ENCODE data around the gene ALKBH7.

The ALKBH7 gene

DNA sequence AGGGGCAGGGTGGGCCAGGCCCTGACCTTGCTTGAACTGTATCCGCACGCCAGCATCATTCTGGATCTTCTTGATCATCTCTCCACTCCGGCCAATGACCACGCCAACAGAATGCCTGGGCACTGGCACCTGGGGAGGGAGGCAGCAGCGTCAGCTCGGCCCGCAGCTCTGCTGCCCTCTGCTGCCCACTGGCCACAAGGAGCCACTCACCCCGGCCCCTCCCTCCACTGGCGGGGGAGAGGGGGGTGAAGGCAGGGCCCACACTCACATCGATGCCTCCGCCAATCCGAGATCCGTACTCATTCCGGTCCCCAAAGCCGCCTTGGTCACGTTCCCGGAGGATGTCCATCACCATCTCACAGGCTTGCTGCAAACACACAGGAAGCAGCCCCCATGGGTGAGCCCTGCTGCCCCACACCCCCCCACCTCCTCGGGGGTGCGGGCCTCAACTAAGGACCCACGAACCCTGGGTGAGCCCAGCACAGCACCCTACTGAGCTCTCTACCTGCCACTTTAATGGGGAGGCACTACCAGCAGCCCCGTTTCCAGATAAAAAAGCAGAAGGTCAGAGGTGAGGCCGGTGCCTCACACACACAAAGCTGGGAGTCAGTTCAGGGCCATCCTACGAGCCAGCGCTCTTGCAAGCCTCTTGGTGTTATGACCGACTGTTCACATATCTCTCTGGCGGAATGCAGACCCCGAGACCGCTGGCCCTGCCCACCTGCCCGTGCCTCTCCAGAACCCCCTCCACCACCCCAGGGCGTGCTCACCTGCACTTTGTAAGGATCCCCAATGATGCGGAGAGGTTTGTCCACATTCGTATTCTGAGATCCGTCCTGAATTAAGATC lies 45.3 kb downstream of the ALKBH7 start:
- DNase-seq, result no peak
- in situ Hi-C loops (cut with MboI; ENCODE audit: low pct_unique_long_range_greater_than_20kb, low sequenced_read_pairs), result no loop called here

DNA sequence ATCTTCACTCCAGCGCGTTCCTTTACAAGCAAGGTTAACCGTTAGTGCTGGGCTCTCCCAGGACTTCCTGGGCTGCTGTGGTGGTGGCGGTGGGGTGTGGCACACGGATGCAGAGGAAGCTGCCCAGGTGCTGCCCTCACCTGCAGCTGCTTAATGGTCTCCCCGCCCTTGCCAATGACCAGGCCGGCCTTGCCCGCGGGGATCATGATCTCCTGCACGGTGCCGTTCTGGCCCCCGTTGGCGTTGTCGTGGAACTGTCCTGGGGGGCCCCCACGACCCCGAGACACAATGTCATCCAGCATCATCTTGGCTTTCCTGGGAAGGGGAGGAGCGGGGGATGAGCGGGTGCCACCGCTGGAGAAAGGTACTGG lies 46.0 kb downstream of the ALKBH7 start:
- DNase-seq, result no peak

DNA sequence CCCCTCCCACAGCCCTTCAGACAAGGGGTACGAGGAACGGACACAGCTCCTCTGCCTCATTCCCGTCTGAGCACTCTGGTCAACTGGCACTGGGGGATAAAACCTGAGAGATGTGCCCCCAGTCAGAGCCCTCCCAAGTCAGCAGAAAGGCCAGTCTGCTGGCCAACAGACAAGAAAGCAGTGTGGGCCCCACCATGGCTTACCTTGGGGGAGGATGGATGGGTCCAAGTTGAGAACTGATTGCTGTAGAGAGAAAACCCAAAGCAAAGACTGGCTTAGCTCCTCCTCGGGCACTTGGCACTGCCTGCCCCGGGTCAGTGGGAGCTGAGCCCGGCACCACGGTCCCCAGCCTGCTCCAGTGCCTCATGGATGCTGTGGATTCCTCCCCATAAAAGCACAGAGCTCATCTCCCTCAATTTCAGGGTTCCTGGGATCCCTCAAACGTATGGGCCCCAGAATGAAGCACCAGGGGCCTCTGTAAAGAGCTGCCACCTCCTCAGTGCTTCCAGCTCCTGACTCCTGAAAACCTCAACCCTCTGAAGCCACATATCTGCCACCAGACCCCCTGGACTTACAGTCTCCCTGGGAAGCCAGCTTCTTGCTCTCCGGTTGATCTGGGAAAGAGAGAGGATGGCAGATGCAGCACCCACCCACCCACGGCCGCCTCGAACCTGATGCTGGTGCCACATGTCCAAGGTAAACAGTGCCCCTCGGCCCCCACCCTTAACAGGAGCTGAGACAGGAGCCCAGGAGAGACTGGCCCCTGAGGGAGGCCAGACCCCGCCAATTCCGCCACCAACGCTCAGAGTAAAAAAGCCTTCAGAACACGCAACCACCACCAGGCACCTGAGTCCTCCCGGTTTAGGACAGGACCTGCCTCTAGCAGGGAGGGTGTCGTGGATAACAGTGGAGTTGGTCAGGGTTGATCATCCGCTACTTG lies 48.8 kb downstream of the ALKBH7 start:
- DNase-seq, result no peak
- in situ Hi-C loops (cut with MboI; ENCODE audit: low pct_unique_long_range_greater_than_20kb, low sequenced_read_pairs), result no loop called here

More for the DNA sequence above, 46.0 kb downstream of the ALKBH7 start:
- in situ Hi-C loops (cut with MboI; ENCODE audit: low pct_unique_long_range_greater_than_20kb, low sequenced_read_pairs), result no loop called here

DNA sequence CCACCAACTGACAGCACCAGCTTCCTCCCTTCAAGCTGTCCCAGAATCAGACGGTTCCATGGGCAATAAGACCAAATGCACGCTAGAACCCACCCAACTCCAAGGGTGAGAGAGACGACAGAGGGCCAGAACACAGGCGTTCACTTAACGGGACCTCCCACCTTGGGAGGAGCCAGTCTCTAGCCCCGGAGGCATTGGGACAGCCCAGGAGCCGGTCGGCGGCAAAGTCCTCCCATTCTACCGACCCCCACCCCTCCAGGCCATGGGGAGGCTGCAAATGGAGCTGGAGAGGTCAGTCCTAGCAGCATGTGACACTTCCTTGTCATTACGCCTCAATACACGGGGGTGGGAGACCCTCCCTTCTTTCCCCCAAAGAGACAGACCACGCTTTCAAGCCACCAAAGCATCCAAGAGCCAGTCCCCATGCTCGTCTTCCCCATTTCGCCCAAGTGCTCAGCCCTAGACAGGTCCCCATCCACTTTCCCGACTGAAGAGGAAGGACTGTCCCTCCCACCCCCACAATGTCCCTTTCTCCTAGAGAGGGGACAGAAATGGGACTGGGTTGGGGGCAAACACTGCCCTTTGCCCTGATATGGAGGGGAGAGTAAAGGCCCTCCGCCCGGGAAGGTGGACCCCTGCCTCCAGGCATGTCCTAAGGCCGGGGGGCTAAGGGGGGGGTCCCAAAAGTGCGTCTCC lies 51.1 kb downstream of the ALKBH7 start:
- in situ Hi-C loops (cut with MboI; ENCODE audit: low pct_unique_long_range_greater_than_20kb, low sequenced_read_pairs), result no loop called here
- DNase-seq, result peak; percentile 49

DNA sequence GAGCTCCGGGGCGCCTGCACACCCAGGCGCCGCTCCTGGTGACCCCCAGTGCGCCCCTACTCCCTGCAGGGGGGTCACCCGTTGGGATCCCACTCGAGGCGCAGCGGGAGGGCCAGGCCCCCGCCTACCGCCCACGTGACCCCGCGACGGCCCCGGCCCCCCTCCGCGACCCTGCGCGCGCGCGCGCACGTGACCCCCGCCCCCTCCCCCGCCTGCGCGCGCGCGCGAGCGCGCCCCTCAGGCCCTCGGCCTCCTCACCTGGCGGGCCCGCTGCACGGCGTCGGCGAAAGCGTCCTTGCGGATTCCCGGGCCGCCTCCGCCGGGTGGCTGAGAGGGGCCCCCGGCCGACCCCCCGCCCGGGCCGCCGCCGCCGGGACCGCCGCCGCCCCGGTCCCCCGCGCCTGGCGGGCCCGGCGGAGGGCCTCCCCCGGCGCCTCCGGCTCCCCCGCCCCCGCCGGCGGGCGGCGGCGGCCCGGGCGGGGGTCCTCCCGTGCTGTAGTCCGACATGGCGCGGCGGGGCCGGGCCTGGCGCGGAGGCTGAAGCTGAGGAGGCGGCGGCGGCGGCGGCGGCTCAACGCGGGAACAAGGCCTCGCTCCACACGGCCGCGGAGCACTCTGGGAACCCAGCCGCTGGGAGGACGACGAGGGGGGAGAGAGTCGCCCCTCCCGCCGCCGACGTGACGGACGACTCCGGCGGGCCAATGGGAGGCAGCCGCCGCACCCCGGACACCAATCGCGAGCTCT lies 51.8 kb downstream of the ALKBH7 start, which contains the start of gene KHSRP:
Gene KHSRP, minus strand, starts transcription at position 617 of the 744 bp plus-strand sequence. Its CDS starts 110 bp downstream, at position 507.
- no peak for DNase-seq
- in situ Hi-C loops (cut with MboI; ENCODE audit: low pct_unique_long_range_greater_than_20kb, low sequenced_read_pairs), result no loop called here

All from KBM-7 (cell line).